B cell (primary cell): Measurements from ENCODE around the gene MEGF11.

Experiments
- EZH2 ChIP-seq: IDR thresholded peaks from 2 replicates; pipeline ENCODE4 v1.6.1; 2012; ENCODE audit warnings: borderline replicate concordance, low read depth, mild to moderate bottlenecking, moderate library complexity, low read length; ENCODE audit not compliant: insufficient read depth, poor library complexity, severe bottlenecking
- TF ChIP-seq, protein P1 (sequence below): fragments of 200-600 bp; IDR thresholded peaks from one replicate; pipeline ENCODE4 v1.8.0; 2022; ENCODE audit warnings: antibody characterized with exemption, mild to moderate bottlenecking

DNA sequence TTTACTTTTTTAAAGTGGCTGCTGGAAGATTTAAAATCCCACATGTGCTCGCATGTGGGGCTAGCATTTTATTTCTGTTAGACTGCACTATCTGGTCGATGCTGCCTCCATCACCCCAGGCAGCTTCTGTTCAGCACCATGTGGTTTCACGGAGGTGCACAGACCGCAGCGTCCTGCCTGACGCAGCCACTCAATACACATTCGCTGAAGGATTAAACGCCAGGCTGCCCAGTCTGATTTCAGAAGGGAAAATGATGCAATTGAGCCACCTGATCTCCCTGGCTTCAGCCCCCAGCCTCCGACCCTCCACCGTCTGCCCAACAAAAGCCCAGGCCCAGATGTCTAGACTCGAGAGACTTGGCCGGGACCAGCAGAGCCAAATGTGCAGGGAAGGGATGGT, 84.5 kb downstream of the MEGF11 start:
- TF ChIP-seq, protein P1, sequence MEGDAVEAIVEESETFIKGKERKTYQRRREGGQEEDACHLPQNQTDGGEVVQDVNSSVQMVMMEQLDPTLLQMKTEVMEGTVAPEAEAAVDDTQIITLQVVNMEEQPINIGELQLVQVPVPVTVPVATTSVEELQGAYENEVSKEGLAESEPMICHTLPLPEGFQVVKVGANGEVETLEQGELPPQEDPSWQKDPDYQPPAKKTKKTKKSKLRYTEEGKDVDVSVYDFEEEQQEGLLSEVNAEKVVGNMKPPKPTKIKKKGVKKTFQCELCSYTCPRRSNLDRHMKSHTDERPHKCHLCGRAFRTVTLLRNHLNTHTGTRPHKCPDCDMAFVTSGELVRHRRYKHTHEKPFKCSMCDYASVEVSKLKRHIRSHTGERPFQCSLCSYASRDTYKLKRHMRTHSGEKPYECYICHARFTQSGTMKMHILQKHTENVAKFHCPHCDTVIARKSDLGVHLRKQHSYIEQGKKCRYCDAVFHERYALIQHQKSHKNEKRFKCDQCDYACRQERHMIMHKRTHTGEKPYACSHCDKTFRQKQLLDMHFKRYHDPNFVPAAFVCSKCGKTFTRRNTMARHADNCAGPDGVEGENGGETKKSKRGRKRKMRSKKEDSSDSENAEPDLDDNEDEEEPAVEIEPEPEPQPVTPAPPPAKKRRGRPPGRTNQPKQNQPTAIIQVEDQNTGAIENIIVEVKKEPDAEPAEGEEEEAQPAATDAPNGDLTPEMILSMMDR = no peak
- TF ChIP-seq EZH2 = no peak
